ENCODE results near the gene CLMN.

The CLMN gene

DNA sequence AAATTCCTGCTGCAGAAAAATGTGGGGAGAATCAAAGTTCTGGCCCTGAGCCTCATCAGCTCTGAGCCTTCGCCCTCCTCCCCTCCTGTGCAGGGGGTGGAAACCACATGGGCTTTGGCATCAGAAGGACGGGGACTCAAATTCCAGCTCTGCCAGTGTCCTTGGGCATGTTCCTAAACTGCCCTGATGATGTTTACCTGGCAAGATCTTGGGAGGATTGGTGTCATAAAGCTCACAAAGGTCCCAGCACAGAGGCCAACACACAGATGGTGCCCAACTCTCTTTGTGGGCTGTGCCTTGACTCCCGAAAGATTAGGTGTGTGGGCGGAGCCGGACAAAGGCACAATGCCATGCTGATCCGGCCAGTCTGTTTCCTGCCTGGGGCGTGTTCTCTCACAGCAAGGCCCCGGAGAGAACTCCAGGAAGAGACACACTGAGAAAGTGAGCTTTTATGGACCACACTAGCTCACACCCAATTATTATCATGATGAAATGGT lies 20.5 kb upstream of the CLMN start:
- DNase-seq, result no peak

DNA sequence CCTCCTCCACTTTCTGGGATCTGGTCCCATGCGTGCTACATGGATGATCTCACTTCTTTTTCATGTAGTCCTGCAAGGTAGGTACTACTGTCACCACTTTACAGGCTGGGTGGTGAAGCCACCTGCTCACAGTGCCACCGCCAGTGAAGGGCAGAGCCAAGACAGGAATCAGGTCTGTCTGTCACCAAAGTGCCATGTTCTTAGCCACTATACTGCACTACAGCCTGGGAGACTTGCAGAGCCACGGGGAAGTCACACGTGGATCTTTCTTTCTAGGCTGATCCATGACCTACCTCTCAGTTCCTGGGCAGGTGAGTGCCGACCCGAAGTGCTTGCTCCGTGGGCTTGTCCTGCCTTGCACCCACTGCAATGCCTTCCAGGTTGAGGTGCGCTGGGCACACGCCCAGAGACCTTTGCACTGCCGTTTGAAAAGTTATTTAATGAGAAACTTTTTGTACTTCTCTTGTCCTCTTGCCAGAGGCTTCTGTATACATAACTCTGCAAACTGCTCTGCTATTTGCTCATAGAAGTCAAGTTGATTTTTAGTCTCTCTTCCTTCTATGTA lies 19.7 kb upstream of the CLMN start:
- no peak for DNase-seq

DNA sequence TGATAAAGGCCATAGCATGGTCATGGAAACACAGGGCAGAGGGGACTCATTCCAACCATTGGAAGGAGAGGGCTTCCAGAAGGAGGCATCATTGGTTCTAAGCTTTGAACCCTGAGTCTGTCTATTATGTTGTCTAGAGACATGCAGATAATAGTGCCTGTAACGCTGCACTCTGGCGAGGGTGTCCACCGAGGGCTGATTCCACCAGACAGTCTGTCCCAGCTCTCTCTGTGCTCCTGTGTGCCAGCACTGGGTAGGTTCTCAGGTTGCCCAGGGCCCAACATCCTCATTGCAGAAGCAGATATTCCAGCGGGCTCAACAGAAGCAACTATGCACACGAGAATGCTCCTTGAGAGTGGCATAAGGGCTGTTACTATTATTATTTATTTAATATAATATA lies 18.7 kb upstream of the CLMN start:
- DNase-seq, result no peak

DNA sequence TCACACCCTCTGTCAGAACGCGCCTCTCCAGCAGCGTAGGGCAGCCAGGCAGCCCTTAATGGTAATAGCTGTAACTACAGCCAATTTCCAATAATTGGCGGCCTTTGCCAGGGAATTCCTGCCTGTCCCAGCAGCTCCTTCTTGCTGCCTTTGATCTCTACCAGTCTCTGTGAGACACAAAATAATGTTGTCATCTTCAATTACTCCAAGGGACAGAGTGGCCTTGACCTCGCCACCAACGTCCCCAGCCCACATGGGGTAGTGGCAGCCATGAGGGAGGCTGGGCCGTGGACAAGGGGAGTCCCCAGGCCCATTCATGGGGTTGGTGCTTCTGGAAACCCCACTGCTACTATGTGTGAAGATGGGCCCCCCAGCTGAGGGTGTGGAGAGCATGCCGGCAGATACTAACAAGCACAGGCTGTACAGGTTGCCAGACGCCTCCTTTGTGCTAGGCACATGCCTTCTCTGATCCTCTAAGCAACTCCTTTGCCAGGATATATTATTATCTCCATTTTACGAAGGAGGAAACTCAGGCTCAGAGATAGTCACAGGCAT lies 17.4 kb upstream of the CLMN start:
- no peak for DNase-seq

DNA sequence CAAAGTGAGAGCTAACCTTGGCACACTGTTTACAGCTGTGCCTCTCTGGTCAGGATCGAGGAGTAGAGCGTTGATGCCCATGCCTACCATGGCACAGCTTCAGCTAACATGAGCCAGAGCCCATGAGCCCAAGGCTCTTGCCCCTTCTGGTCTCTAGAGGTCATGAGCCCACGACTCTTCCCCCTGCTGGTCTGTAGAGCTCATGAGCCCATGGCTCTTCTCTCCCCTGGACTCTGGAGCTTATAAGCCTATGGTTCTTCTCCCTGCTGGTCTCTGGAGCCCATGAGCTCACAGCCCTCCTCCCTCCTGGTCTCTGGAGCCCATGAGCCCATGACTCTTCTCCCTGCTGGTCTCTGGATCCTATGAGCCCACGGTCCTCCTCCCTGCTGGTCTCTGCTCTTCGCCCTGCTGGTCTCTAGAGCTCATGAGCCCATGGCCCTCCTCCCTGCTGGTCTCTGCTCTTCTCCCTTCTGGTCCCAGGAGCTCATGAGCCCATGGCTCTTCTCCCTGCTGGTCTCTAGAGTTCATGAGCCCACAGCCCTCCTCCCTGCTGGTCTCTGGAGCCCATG lies 16.6 kb upstream of the CLMN start:
- no peak for DNase-seq

DNA sequence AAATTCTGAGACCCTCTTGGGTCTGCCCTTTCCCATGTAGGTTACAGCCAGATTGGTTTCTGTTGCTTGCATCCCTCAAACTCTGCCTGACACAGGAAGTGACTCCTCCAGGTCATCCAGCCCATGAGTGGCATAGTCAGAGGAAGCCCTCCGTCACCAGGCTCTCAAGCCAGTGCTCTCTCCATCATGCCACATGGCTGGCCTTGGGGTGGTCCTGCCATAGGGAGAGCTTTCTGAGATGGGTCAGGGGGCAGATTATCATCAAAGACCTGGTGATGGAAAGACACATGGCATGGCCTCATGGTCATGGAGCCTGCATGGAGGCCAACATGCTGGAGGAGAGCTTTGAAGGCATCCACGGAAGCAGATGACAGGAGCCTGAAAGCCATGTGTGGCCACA lies 15.4 kb upstream of the CLMN start:
- no peak for DNase-seq

DNA sequence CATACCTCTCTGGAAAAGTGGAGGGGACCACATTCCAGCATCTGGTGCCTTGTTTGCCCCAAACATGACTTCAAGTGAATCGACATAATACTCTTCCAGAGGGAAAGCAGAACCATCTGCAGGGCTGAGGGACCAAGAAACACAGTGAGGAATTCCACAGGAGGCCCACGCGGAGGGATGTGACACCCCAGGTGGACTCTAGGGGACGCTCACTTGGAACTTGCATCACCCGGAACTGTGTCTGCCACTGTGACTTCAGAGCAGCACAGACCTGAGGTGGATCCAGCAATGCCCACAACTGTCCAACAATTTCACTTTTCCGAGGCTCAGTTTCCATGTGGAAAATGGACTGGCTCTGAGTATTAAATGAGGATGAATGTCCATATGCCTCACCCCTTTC lies 14.3 kb upstream of the CLMN start:
- no peak for DNase-seq

DNA sequence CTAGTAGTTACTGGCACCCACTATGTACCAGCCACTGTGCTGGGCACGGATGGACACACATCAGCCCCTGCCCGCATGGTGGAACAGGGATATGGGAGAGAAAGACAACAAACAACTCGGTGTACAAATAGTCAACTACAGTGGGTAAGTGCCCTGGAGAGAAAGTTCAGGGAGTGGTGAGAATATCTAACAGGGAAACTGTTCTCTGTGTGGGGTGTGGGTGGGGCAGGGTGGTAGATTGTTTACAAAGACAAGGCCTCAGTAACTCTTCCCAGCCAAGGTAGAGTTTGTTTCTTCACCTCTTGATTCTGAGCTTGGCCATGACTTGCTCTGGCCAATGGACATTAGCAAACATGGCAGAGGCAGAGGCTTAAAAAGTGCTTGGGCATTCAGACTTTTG lies 12.9 kb upstream of the CLMN start:
- DNase-seq, result no peak

DNA sequence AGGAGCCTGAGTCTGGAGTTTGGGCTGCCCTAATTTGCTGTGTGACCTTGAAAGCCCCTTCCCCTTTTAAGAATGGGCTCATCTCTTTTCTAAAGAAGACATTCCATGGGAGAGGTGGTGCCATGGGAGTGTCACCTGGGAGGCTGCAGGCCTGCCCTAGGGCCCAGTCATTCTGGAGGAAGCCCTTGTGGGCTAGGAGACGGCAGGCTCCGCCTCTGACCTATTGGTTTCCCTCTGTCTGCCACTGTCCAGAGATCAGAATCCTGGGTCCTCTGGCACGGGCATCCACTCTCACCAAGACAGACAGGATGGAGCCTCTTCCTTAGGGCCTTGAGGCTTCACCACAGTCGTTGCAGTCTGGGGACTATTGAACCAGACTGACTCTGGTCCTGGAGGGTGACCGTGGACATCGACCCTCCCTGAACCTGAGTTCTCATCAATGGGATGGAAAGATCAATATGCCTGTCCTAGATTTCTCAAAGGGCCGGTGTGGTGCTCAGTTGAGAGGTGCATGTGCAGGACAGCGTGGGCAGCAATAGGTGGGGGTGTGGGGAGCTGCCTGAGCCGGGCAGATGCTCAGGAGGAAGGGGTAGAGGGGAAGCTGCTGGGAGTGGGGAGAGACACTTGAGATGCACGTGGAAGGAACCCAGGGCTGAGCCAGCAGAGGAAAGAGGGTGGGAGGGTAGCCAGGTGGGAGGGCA lies 12.2 kb upstream of the CLMN start:
- no peak for DNase-seq

DNA sequence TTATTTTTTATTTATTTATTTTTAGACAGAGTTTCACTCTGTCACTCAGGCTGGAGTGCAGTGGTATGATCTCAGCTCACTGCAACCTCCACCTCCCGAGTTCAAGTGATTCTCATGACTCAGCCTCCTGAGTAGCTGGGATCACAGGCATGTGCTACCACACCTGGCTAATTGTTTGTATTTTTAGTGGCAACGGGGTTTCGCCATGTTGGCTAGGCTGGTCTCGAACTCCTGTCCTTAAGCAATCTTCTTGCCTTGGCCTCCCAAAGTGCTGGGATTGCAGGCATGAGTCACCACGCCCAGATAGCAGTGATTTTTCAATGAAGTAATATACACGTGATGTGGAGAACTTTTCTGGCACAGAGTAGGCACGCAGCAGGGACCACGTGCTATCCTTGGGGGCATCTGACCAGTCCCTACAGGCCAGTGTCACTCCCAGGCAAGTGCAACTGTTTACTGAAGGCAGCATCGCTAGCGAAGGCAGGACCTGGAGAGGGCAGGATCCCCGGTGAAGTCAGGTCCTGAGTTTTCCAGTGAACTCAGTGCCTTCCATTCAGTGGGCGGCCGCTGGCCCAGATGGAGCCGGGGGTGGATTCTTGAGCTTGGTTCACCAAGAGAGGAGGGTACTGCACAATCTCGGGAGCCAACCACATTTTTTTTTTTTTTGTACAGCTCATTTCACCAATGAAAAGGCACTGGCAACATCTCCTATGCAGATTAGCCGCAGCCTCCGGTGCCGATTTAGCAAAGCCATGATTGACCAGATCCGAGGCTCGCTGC lies 11.1 kb upstream of the CLMN start:
- DNase-seq, result no peak

DNA sequence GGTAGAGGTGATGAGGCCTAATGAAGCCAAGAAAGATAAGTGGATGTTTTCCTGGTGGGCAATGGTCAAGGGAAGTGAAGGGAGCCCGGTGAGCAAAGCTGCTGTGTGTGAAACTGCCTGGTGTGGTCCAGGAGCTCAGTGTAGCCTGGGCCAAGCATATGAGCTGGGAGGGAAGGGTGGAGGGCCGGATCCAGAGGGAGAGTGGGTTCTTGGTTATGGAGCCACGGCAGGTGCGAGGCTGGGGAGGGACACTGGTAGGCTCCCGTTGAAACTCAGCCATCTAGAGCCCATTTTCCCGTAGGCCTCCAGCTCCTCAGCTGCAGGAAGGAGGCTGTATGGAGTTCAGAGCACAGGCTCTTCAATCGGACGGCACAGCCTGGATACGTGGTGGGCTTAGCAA lies 10.2 kb upstream of the CLMN start:
- no peak for DNase-seq

DNA sequence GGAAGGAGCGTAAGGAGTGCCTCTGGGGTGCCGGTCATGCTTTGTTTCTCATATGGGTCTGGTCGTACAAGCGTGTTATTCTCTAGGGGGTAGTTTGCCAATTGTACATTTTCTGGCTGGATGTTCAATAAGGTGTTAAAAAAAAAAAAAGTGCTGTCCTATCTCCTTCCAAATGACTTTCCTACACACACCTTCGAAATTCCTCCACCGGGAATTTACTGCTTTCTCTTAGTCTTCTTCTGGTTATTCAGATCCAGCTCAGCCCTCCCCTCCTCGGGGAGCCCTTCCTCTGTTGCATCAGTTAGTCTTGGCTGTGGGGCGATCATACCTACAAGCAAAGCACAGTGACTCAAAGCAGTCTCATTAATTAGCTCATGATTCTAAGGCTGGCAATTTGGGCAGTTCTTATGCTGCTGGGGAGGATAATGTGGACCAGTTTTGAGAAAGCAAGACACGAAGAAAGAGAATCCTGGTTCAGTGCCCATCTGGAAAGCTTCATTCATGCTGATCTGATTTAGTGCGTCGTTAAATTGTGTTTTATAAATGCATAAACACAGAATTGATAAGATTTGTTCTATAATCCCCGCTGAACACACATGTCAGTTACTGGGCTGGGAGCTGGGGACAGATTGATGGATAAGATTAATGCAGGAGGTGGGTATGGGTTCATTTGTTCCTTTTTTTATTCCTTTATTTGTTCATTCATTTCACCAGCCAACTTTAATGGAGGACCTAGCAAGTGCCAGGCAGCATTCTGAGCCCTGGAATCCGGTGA lies 9.2 kb upstream of the CLMN start:
- no peak for DNase-seq

DNA sequence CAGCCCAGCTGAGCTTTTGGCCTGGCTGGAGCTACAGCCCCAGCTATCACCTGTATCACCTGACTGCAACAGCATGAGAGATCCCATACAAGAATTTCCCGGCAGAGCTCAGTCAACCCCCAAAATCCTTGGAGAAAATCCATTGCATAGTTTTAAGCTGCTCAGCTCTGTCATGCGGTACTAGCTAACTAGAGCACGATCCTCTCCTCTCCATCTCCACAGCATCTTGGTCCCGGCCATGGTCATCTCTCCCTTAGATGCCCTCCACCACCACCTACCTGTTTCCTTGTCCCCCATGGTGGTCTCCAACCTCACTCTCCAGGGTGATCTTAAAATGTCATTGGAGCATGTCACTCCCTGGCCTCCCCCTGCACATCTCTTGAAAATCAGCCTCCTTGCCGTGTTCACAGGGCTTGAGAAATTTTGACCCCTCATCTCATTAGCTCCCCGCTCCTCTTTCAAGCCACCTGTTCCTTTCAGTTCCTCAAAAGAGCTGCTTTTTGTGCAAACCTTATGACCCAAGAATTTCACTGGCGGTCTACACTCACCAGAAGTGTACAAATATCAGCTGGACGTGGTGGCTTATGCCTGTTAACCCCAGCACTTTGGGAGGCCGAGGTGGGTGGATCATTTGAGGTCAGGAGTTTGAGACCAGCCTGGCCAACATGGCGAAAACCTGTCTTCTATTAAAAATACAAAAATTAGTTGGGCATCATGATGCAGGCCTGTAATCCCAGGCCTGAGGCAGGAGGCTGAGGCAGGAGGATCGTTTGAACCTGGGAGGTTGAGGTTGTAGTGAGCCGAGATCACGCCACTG lies 8.1 kb upstream of the CLMN start:
- DNase-seq, result no peak

DNA sequence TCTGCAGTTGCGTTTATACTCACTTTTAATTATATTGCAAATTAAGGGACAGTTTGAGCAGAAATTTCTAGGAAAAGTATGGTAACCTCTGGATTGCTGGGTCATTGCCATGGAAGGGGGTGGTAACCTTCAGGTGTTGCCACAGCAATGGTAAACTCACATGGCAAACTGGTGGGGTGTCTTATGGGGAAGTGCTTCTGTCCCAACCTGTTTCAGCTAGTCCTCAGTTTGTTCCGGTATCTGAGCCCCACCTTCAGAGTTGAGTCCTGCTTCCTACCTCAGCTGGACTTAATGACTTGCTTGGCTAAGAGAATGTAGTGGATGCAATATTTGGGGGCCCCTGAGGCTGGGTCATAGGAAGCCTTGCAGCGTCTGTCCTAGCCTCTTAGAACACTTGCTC lies 7.3 kb upstream of the CLMN start:
- DNase-seq, result no peak

DNA sequence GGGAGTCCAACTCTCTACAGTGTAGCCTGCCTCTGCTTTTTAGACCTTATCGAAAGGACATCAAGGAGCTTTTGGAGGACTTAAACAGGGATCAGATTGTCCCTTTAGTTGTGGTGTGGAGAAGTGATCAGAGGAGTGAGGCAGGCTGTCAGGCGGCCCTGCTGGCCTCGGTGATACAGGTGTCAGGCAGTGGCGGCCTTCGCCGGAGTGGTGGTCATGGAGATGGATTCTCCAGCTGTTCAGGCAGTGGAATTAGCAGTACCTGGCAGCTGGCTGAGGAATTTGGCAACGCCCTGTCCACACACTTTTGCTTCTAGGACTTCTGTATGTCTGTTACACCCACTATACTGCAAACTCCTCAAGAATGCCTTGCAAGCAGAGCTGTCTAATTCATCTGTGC lies 4.2 kb upstream of the CLMN start:
- no peak for DNase-seq

DNA sequence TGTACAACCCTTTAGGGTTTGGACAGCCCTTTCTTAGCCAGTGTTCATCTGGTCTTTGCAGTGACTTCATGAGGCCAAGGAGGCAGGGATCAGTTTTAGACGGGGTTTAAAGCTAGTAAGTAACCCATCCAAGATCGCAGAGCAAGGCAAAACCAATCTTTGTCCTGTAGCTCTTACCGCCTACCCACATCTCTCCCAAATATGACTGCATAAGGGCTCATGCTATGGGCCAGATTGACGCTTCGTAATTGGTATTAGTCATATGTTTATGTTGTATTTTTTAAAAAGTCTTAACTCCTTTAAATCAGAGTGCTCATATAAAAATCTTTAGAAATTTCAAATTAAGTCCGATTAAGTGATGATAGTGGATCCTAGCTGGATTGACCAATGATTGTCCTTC lies 3.7 kb upstream of the CLMN start:
- DNase-seq, result no peak

DNA sequence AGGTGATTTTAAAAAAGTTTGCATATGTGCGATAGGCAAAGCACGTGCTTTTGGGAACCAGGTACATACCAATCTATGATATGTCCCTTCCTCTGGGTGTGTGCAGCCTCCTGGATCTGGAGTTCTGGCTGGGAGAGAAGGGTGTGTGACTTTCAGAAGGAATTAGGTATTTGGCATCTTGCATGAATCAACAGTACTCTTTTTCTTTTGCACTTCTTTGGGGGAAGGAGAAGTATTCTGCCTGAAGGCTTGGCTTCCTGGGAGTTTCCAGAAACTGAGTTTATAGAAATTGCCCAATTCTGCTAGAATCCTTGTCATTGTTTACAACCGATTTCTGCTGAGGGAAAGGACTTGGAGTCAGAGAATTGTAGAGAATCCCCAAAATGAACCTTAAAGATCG lies 2.9 kb upstream of the CLMN start:
- DNase-seq, result no peak

DNA sequence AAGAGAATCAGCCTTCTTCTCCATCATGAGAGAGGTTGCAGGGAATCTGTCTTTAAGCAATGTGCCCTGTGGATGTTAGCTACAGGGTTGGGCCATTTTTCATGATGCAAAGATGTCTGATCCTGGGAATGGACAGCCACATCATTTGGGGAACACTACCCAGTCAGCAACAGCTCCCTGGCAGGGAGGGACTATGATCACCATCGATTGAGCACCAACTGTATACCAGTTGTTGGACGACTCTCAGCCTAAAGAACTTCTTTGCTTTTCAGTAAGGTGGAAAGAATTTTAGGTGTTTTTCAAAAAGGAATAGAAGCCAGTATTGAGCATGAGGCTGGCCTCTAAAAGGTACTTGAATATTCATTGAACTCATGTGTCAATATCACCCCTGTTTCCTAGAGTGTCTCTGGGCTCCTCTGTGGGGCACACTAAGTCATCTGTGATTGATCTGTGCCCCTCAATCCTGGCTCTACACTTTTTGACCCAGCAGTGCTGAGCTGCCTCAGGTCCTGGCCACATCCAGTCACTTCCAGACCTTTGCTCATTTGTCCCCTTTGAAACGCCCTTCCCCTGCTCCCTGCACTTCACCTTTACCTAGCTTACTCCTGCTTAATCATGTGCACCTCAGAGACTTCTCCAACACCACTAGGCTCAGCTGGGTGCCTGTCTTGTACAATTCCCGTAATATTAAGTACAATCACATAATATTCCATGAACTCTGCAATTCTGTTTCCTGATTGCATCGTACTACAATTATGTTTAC lies 2.2 kb upstream of the CLMN start:
- no peak for DNase-seq

DNA sequence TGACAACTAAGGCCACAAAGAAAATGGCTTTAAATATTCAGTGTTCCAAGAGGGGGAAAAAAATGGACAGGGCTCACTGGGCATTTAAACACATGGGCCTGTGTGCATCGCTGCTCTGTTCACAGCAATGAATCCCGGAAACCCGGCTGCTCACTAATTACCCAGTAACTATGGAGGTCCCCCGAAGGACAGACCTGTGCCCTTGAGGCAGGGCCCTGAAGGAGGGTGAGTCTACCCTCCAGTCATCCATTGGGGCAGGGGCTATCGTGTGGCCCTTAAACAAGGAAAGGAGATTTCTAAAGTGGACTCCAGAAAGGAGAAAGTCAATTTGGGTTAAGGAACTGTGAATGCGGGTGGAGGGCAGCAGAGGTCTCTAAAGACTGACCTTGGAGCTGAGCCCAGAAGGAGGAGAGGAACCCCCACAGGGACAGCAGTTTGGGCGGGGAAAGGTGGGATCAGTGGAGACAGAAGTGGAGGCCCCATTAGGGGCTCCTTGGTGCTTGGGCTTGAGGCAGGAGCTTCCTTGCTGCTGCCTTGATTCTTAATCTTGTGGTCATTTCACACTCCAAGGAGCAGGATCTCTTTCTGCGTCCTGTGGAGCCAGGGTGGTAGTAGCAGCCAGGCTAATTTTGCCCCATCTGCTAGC lies 1.4 kb upstream of the CLMN start:
- no peak for DNase-seq

DNA sequence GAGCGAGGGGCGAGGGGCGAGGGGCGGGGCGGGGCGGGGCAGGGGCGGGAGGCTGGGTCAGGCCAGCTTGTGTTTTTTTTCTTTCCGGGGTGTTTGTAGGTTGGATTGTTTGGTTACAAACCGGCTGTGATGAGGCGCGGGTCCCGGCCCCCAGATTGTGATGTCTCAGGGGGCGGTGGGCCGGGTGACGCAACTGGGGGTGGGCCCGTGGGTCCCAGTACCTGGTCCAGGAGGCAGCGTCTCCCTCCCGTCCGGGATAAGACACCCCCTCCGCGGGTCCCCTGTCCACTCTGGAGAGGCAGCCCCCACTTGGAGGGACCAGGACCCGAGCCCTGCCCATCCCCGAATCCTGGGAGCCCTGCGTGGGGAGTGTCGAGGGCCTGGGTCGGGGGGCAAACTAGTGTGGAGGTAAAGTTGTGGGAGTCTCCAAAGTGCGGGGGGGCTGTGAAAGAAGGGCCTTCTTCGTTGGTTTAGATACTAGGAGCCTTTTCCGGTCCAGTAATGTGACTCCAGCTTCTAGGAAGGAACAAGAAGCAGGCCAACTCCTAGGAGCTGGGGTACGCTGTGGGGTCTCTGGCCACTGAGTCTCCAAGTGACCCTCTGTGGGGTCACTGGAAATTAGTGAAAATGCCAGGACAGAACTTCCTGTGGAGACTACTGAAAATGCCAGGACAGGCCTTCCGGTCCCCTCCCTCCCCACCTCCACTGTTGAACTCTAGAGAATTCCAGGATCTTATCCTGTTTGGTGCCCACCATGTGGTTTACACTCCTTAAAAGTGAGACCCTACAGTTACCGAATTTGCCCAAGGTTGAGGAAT lies 579 bp upstream of the CLMN start:
- DNase-seq, result no peak
